Endothelial cell of umbilical vein (primary cell): ENCODE results near the gene ZHX3. TPM values are rescaled to one million over a fixed set of nuclear protein-coding genes. Genes with fewer than 3 reads are reported as not detected.

Experiments
- BruUV-seq: library from RNA; stranded (reverse); fragments of 400-500 nt; replicated peaks from 2 replicates; lab custom pipeline; 2021; lab: Mats Ljungman, UMichigan
- CTCF ChIA-PET: fragments of 300-600, 350-600 bp; sonication (Branson Sonifier 250); formaldehyde crosslinking; loops from one replicate; lab custom pipeline; 2021; ENCODE audit warnings: antibody characterized with exemption, inconsistent platforms; lab: Charles Lee
- POLR2A ChIA-PET: fragments of 300-600, 350-600 bp; sonication (Branson Sonifier 250); formaldehyde crosslinking; loops from one replicate; lab custom pipeline; 2021; ENCODE audit warnings: antibody characterized with exemption, inconsistent platforms; lab: Charles Lee
- DNase-seq: peaks from one replicate; pipeline ENCODE4 v3.0.0-alpha.2; 2011; ENCODE audit warnings: low read depth, low spot score
- FAIRE-seq: peaks from 2 replicates; lab custom pipeline; 2011; peaks lifted over from hg19 to GRCh38; lab: Jason Lieb, UNC
- H2AFZ ChIP-seq: 2 replicates; pipeline ENCODE4 v1.6.0; 2012; ENCODE audit warnings: low read depth, low read length, control low read depth, inconsistent platforms
- H3K27ac ChIP-seq: 2 replicates; pipeline ENCODE4 v1.5.1; 2011; ENCODE audit warnings: low read depth, mild to moderate bottlenecking, control low read depth, low read length, moderate library complexity; ENCODE audit not compliant: insufficient read depth
- H3K27me3 ChIP-seq, 2 experiments: 2 replicates each; pipeline versions ENCODE4 v1.6.0 to v1.6.1; 2011; ENCODE audit warnings: low read length in 2 of 2, mixed read lengths in 1 of 2; ENCODE audit not compliant: control insufficient read depth in 2 of 2, insufficient read depth in 2 of 2
- H3K36me3 ChIP-seq, 2 experiments: 2 replicates in 1 of 2; 3 replicates in 1 of 2; pipeline ENCODE4 v1.5.1; 2011; ENCODE audit warnings: low read length in 2 of 2, mild to moderate bottlenecking in 1 of 2, moderate library complexity in 1 of 2; ENCODE audit not compliant: control insufficient read depth in 2 of 2, insufficient read depth in 2 of 2; ENCODE audit errors: extremely low read depth in 1 of 2
- H3K4me1 ChIP-seq: 3 replicates; pipeline ENCODE4 v1.5.1; 2011; ENCODE audit warnings: mild to moderate bottlenecking, low read length; ENCODE audit not compliant: control insufficient read depth, insufficient read depth; ENCODE audit errors: extremely low read depth
- H3K4me2 ChIP-seq: 2 replicates; pipeline ENCODE4 v1.6.1; 2011; ENCODE audit warnings: low read length, control low read depth, mixed read lengths; ENCODE audit not compliant: insufficient read depth
- H3K4me3 ChIP-seq, 3 experiments: fragments of 200-600 bp in 1 of 3; sonication (generic), shearing (Covaris generic) in 1 of 3; replicated peaks in 1 of 3; 2 replicates each; pipeline ENCODE4 v1.5.1; 2011 to 2016; ENCODE audit warnings: control low read depth in 3 of 3, low read length in 3 of 3, mild to moderate bottlenecking in 2 of 3, inconsistent platforms in 1 of 3, low read depth in 1 of 3, moderate library complexity in 1 of 3; ENCODE audit not compliant: insufficient read depth in 1 of 3
- H3K79me2 ChIP-seq: 2 replicates; pipeline ENCODE4 v1.6.0; 2012; ENCODE audit warnings: low read length, inconsistent platforms; ENCODE audit not compliant: control insufficient read depth, insufficient read depth
- H3K9ac ChIP-seq: replicated peaks from 2 replicates; pipeline ENCODE3; 2011; ENCODE audit warnings: low read length, control low read depth; ENCODE audit not compliant: insufficient read depth; ENCODE audit errors: extremely low read depth
- H3K9me1 ChIP-seq: replicated peaks from 3 replicates; pipeline ENCODE4 v1.6.0; 2011; ENCODE audit warnings: mild to moderate bottlenecking, low read length; ENCODE audit not compliant: control insufficient read depth, insufficient read depth; ENCODE audit errors: extremely low read depth
- H3K9me3 ChIP-seq: replicated peaks from 2 replicates; pipeline ENCODE4 v1.5.1; 2012; ENCODE audit warnings: low read length, inconsistent platforms; ENCODE audit not compliant: control insufficient read depth, insufficient read depth
- H4K20me1 ChIP-seq: replicated peaks from 2 replicates; pipeline ENCODE3; 2011; ENCODE audit warnings: mild to moderate bottlenecking, low read length; ENCODE audit not compliant: control insufficient read depth, insufficient read depth; ENCODE audit errors: extremely low read depth
- CTCF ChIP-seq, 2 donors: IDR thresholded peaks; 1 replicate in 1 of 2; 2 replicates in 1 of 2; pipeline ENCODE4 v1.5.1; 2011; ENCODE audit warnings: low read length in 2 of 2, mild to moderate bottlenecking in 2 of 2, moderate library complexity in 2 of 2, control low read depth in 1 of 2, inconsistent platforms in 1 of 2, low read depth in 1 of 2; ENCODE audit not compliant: insufficient read depth in 1 of 2; ENCODE audit errors: extremely low read depth in 1 of 2
- EZH2 ChIP-seq: IDR thresholded peaks from 2 replicates; pipeline ENCODE4 v1.6.1; 2012; ENCODE audit warnings: borderline replicate concordance, low read depth, mild to moderate bottlenecking, moderate library complexity, low read length, inconsistent platforms; ENCODE audit not compliant: severe bottlenecking
- FOS ChIP-seq: IDR thresholded peaks from 2 replicates; pipeline ENCODE4 v1.6.1; 2011; ENCODE audit warnings: mild to moderate bottlenecking, low read length, moderate library complexity, borderline replicate concordance; ENCODE audit not compliant: insufficient read depth
- GATA2 ChIP-seq: IDR thresholded peaks from 2 replicates; pipeline ENCODE4 v1.7.0; 2011; ENCODE audit warnings: low read depth, mild to moderate bottlenecking, moderate library complexity, mixed read lengths, low read length; ENCODE audit not compliant: insufficient read length, insufficient read depth
- JUN ChIP-seq: IDR thresholded peaks from 2 replicates; pipeline ENCODE4 v1.6.1; 2011; ENCODE audit warnings: borderline replicate concordance, low read depth; ENCODE audit not compliant: insufficient read length, insufficient read depth
- MAX ChIP-seq: IDR thresholded peaks from 2 replicates; pipeline ENCODE4 v1.6.1; 2011; ENCODE audit not compliant: insufficient read depth, insufficient read length
- MYC ChIP-seq: IDR thresholded peaks from one replicate; pipeline ENCODE4 v1.6.1; 2011; ENCODE audit warnings: mild to moderate bottlenecking, low read depth, low read length
- POLR2A ChIP-seq: IDR thresholded peaks from 2 replicates; pipeline ENCODE4 v1.6.1; 2012; ENCODE audit warnings: low read depth, mild to moderate bottlenecking, control low read depth, low read length
- POLR2AphosphoS5 ChIP-seq: IDR thresholded peaks from 2 replicates; pipeline ENCODE4 v1.6.1; 2012; ENCODE audit warnings: low read depth, mild to moderate bottlenecking, control low read depth, low read length, moderate library complexity; ENCODE audit not compliant: insufficient read depth
- dilution Hi-C: fragments of 300-500 bp; cut with MboI; formaldehyde crosslinking; loops from one replicate; pipeline ENCODE4 v1.15.0; 2019; ENCODE audit warnings: low sequenced_read_pairs; ENCODE audit not compliant: extremely low pct_ligation_motif_present
- intact Hi-C: fragments of 100-400 bp; cut with micrococcal nuclease; formaldehyde crosslinking; loops from one replicate; pipeline ENCODE4 v1.10.0; 2022
- polyA plus RNA-seq, 4 experiments: library from polyadenylated mRNA; depleted of rRNA in 3 of 4; stranded (reverse) in 3 of 4; unstranded in 1 of 4; fragments of >200 nt; gene quantifications; 2 replicates each; pipeline versions ENCODE4 v1.2.1 to v1.2.3, GENCODE V29; 2011 to 2012; ENCODE audit warnings: missing spikeins in 1 of 4
- total RNA-seq: library from RNA; stranded (reverse); gene quantifications from 2 replicates; pipeline ENCODE4 v1.2.3, GENCODE V29; 2021

The ZHX3 gene
- total and polyA plus RNA-seq, 2 donors (not counting 3 experiments of a cell fraction or from before 2014, with no cell fraction given): 7.4 to 17.8 TPM

GRCh38 chr20:41226426-41226825 is 91.1 kb downstream of the ZHX3 start:
- BruUV-seq: no TSS peak
- no peaks in the 10 kb centered on the region for H3K79me2 ChIP-seq

More at GRCh38 chr20:41226426-41226825, 91.1 kb downstream of the ZHX3 start:
- Histone ChIP-seq H3K36me3 (no peaks in the 10 kb centered on the region), H3K9ac (no peak overlapping the region), H4K20me1 (no peaks in the 10 kb centered on the region), H3K4me3 (no peak overlapping the region), H3K4me1 (no peaks in the 10 kb centered on the region), H2AFZ (no peak overlapping the region), H3K4me2 (no peak overlapping the region), H3K9me1 (no peaks in the 10 kb centered on the region), H3K27me3 (no peaks in the 10 kb centered on the region), H3K27ac (no peak overlapping the region), H3K9me3 (no peaks in the 10 kb centered on the region)
- DNase-seq (no peak), FAIRE-seq (no peak)
- TF ChIP-seq GATA2 (no peak), CTCF (IDR thresholded peaks at IDR 0.05; ENCODE audit: extremely low read depth in 1 of 2, insufficient read depth in 1 of 2, low read depth in 1 of 2, low read length in 2 of 2) (no peak), JUN (no peak), EZH2 (no peak), POLR2A (no peak), FOS (no peak), MYC (no peak), POLR2AphosphoS5 (no peak), MAX (no peak)
- dilution Hi-C loops (no loop called here), intact Hi-C loops (no loop called here)
- ChIA-PET POLR2A (no interaction called here), CTCF (interaction anchor here (0.8 to 1.3 kb wide), 2 partner anchors 91 to 114 kb away, joined by 3 to 4 read pairs; partner anchors contain the start of gene LPIN3)
